MCF 10A (cell line): ENCODE results near the gene TRPT1. TPM values are rescaled to one million over a fixed set of nuclear protein-coding genes. Genes with fewer than 3 reads are reported as not detected.
A peak's percentile ranks its signal among the peaks of the same experiment; 100 is the strongest.

Experiments
- BruUV-seq: library from RNA; stranded (reverse); fragments of 400-500 nt; replicated peaks from 2 replicates; lab custom pipeline; 2021; lab: Mats Ljungman, UMichigan
- CTCF ChIA-PET: fragments of 300-600 bp; sonication (Branson Sonifier 250); formaldehyde crosslinking; extraction: SDS; loops from one replicate; lab custom pipeline; 2021; ENCODE audit warnings: antibody characterized with exemption, inconsistent platforms; lab: Yijun Ruan, JAX
- POLR2A ChIA-PET: fragments of 300-600, 350-650 bp; sonication (Branson Sonifier 250); formaldehyde crosslinking; extraction: SDS; loops from one replicate; lab custom pipeline; 2020; ENCODE audit warnings: antibody characterized with exemption, inconsistent platforms; lab: Yijun Ruan, JAX
- DNase-seq: peaks from one replicate; pipeline ENCODE4 v3.0.0-alpha.2; 2018; ENCODE audit not compliant: unreplicated experiment
- H3K27ac Mint-ChIP-seq: one replicate; pipeline ENCODE4 v1.8.0; 2022; ENCODE audit warnings: mild to moderate bottlenecking, low read depth, mixed read lengths; ENCODE audit not compliant: unreplicated experiment
- H3K27me3 Mint-ChIP-seq: one replicate; pipeline ENCODE4 v1.8.0; 2022; ENCODE audit warnings: mixed read lengths; ENCODE audit not compliant: insufficient read depth, unreplicated experiment
- H3K36me3 Mint-ChIP-seq: one replicate; pipeline ENCODE4 v1.8.0; 2022; ENCODE audit warnings: mild to moderate bottlenecking, moderate library complexity, mixed read lengths; ENCODE audit not compliant: insufficient read depth, unreplicated experiment
- H3K4me1 Mint-ChIP-seq: one replicate; pipeline ENCODE4 v1.8.0; 2022; ENCODE audit warnings: mixed read lengths; ENCODE audit not compliant: insufficient read depth, unreplicated experiment
- H3K4me3 Mint-ChIP-seq: one replicate; pipeline ENCODE4 v1.8.0; 2022; ENCODE audit warnings: mild to moderate bottlenecking, moderate library complexity, mixed read lengths; ENCODE audit not compliant: unreplicated experiment
- H3K9me3 Mint-ChIP-seq: one replicate; pipeline ENCODE4 v1.8.0; 2022; ENCODE audit warnings: mixed read lengths; ENCODE audit not compliant: unreplicated experiment
- intact Hi-C: fragments of 100-400 bp; cut with micrococcal nuclease; formaldehyde crosslinking; loops from 2 replicates; pipeline ENCODE4 v1.14.1; 2022
- total RNA-seq: library from RNA; stranded (reverse); gene quantifications from 2 replicates; pipeline ENCODE4 v1.2.3, GENCODE V29; 2022
- TF ChIP-seq, protein P1 (sequence below): fragments of 200-600 bp; IDR thresholded peaks from one replicate; pipeline ENCODE4 v1.8.0; 2022; ENCODE audit warnings: antibody characterized with exemption, mild to moderate bottlenecking; ENCODE audit not compliant: unreplicated experiment

Gene TRPT1
- total RNA-seq, 1 experiment from 2014 or later, result 31.3 TPM

- Mint-ChIP-seq H3K27ac (peak within 1 kb of the TSS; percentile 78), H3K4me3 (peak within 1 kb of the TSS; percentile 77), H3K9me3 (no peaks in the 10 kb centered on the region), H3K36me3 (peaks cover 10% of the 10 kb centered on the region), H3K4me1 (peaks cover 14% of the 10 kb centered on the region), H3K27me3 (no peaks in the 10 kb centered on the region)
- DNase-seq, result peak; percentile 95
- BruUV-seq, result no TSS peak
- POLR2A ChIA-PET, result interaction anchor here (0.6 to 11.9 kb wide), 4 partner anchors 13 to 1374 kb away, joined by 3 to 122 read pairs (median 3); partner anchors contain the start of genes FKBP2, PPP1R14B, PRDX5 and TRMT112
- TF ChIP-seq, protein P1, sequence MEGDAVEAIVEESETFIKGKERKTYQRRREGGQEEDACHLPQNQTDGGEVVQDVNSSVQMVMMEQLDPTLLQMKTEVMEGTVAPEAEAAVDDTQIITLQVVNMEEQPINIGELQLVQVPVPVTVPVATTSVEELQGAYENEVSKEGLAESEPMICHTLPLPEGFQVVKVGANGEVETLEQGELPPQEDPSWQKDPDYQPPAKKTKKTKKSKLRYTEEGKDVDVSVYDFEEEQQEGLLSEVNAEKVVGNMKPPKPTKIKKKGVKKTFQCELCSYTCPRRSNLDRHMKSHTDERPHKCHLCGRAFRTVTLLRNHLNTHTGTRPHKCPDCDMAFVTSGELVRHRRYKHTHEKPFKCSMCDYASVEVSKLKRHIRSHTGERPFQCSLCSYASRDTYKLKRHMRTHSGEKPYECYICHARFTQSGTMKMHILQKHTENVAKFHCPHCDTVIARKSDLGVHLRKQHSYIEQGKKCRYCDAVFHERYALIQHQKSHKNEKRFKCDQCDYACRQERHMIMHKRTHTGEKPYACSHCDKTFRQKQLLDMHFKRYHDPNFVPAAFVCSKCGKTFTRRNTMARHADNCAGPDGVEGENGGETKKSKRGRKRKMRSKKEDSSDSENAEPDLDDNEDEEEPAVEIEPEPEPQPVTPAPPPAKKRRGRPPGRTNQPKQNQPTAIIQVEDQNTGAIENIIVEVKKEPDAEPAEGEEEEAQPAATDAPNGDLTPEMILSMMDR, result no peak
- CTCF ChIA-PET, result interaction anchor here (0.6 to 1.0 kb wide), 3 partner anchors 73 to 254 kb away, joined by 3 to 5 read pairs (median 4); no protein-coding TSS in a partner anchor
- intact Hi-C loops, result no loop called here
These were observed 4.4 kb upstream of the TRPT1 start, which contains the start of gene DNAJC4 for GRCh38 chr11:64230171-64230984. Gene DNAJC4 (plus strand): TSS chr11:64230548. CDS start chr11:64230855, 307 bp downstream.

GRCh38 chr11:64229744-64230170, 3.8 kb upstream of the TRPT1 start:
- H3K4me1 Mint-ChIP-seq, result peaks cover 12% of the 10 kb centered on the region
- no peaks in the 10 kb centered on the region for H3K9me3 Mint-ChIP-seq
- intact Hi-C loops, result no loop called here
- ChIA-PET CTCF (interaction anchor here (0.6 to 1.0 kb wide), 2 partner anchors 74 to 253 kb away, joined by 3 to 5 read pairs; no protein-coding TSS in a partner anchor), POLR2A (interaction anchor here (0.6 to 11.9 kb wide), 3 partner anchors 14 to 1373 kb away, joined by 3 to 122 read pairs (median 3); partner anchors contain the start of genes FKBP2 and PPP1R14B)
- TF ChIP-seq, protein P1, result no peak
- DNase-seq, result no peak
- BruUV-seq, result no TSS peak
- no peaks in the 10 kb centered on the region for H3K27me3 Mint-ChIP-seq
- peak overlapping the region; percentile 78 for H3K27ac Mint-ChIP-seq
- peak overlapping the region; percentile 77 for H3K4me3 Mint-ChIP-seq
- H3K36me3 Mint-ChIP-seq, result peaks cover 11% of the 10 kb centered on the region

- Mint-ChIP-seq H3K27ac (no peak overlapping the region), H3K4me3 (no peak overlapping the region), H3K9me3 (no peaks in the 10 kb centered on the region), H3K27me3 (no peaks in the 10 kb centered on the region), H3K4me1 (peaks cover 14% of the 10 kb centered on the region), H3K36me3 (peaks cover 11% of the 10 kb centered on the region)
- ChIA-PET CTCF (interaction anchor here (1.0 kb wide), 1 partner anchor 74 kb away, joined by 5 read pairs; no protein-coding TSS in a partner anchor), POLR2A (interaction anchor here (1.0 to 11.9 kb wide), 2 partner anchors 14 to 44 kb away, joined by 3 to 122 read pairs; partner anchors contain the start of genes FKBP2 and PPP1R14B)
- no peak for DNase-seq
- BruUV-seq, result TSS peak; percentile 1
- intact Hi-C loops, result no loop called here
- TF ChIP-seq, protein P1, result no peak
These were observed 3.2 kb upstream of the TRPT1 start for GRCh38 chr11:64229090-64229743.
